Mesenchymal stem cell (in vitro differentiated cells and primary cell): ENCODE measurements around the gene USP9Y.

Source experiments
- DNase-seq: peaks from one replicate; pipeline ENCODE4 v3.0.0-alpha.2; 2013
- H2AFZ ChIP-seq: one replicate; pipeline ENCODE4 v1.6.1; 2013; ENCODE audit warnings: low read depth, mild to moderate bottlenecking, control low read depth, inconsistent platforms, low read length, moderate library complexity
- H2AK5ac ChIP-seq: 2 replicates; pipeline ENCODE4 v1.6.1; 2013; ENCODE audit warnings: low read length, moderate library complexity, mild to moderate bottlenecking, inconsistent platforms; ENCODE audit not compliant: severe bottlenecking
- H2BK120ac ChIP-seq: one replicate; pipeline ENCODE4 v1.6.1; 2013; ENCODE audit warnings: low read depth, mild to moderate bottlenecking, inconsistent platforms, low read length, moderate library complexity
- H2BK12ac ChIP-seq, 2 experiments: one replicate each; pipeline ENCODE4 v1.6.1; 2013; ENCODE audit warnings: inconsistent platforms in 2 of 2, low read length in 2 of 2, mild to moderate bottlenecking in 2 of 2, moderate library complexity in 2 of 2, control low read depth in 1 of 2
- H2BK15ac ChIP-seq: one replicate; pipeline ENCODE4 v1.6.1; 2013; ENCODE audit warnings: mild to moderate bottlenecking, low read depth, inconsistent platforms; ENCODE audit not compliant: poor library complexity, severe bottlenecking
- H2BK5ac ChIP-seq: 2 replicates; pipeline ENCODE4 v1.6.1; 2013; ENCODE audit warnings: low read depth, mild to moderate bottlenecking, low read length, control low read depth, inconsistent platforms; ENCODE audit not compliant: poor library complexity, severe bottlenecking
- H3K14ac ChIP-seq, 2 experiments: one replicate each; pipeline ENCODE4 v1.6.1; 2013; ENCODE audit warnings: inconsistent platforms in 2 of 2, low read length in 2 of 2, control low read depth in 1 of 2, mild to moderate bottlenecking in 1 of 2, moderate library complexity in 1 of 2
- H3K18ac ChIP-seq, 2 experiments: one replicate each; pipeline ENCODE4 v1.6.1; 2013; ENCODE audit warnings: inconsistent platforms in 2 of 2, low read length in 2 of 2, control low read depth in 1 of 2, low read depth in 1 of 2, mild to moderate bottlenecking in 1 of 2
- H3K23ac ChIP-seq, 2 experiments: one replicate each; pipeline ENCODE4 v1.6.1; 2013; ENCODE audit warnings: inconsistent platforms in 2 of 2, low read length in 2 of 2, mild to moderate bottlenecking in 2 of 2, moderate library complexity in 2 of 2, control low read depth in 1 of 2
- H3K27ac ChIP-seq: 2 replicates; pipeline ENCODE4 v1.5.1; 2013; ENCODE audit warnings: mild to moderate bottlenecking, moderate library complexity, low read length, control low read depth, inconsistent platforms; ENCODE audit not compliant: poor library complexity, severe bottlenecking
- H3K27me3 ChIP-seq, 2 experiments: 2 replicates each; pipeline versions ENCODE4 v1.6.1 to v1.7.0; 2013; ENCODE audit warnings: low read length in 2 of 2, mild to moderate bottlenecking in 2 of 2, moderate library complexity in 2 of 2, control low read depth in 1 of 2, inconsistent platforms in 1 of 2; ENCODE audit not compliant: control insufficient read depth in 1 of 2, insufficient read depth in 1 of 2
- H3K36me3 ChIP-seq, 2 experiments: 2 replicates each; pipeline versions ENCODE4 v1.6.1 to v1.7.0; 2013; ENCODE audit warnings: low read length in 2 of 2, control low read depth in 1 of 2, inconsistent platforms in 1 of 2, low read depth in 1 of 2, mild to moderate bottlenecking in 1 of 2; ENCODE audit not compliant: insufficient read depth in 2 of 2, control insufficient read depth in 1 of 2
- H3K4ac ChIP-seq, 2 experiments: one replicate each; pipeline ENCODE4 v1.6.1; 2013; ENCODE audit warnings: inconsistent platforms in 2 of 2, low read length in 2 of 2, mild to moderate bottlenecking in 2 of 2, moderate library complexity in 2 of 2, control low read depth in 1 of 2, low read depth in 1 of 2
- H3K4me1 ChIP-seq: 2 replicates; pipeline ENCODE4 v1.6.1; 2013; ENCODE audit warnings: low read depth, low read length, control low read depth; ENCODE audit not compliant: control insufficient read depth, insufficient read depth
- H3K4me2 ChIP-seq: 2 replicates; pipeline ENCODE4 v1.6.1; 2013; ENCODE audit warnings: low read length, mild to moderate bottlenecking, inconsistent platforms; ENCODE audit not compliant: poor library complexity, severe bottlenecking
- H3K4me3 ChIP-seq, 2 experiments: 2 replicates each; pipeline versions ENCODE4 v1.5.1 to v1.7.0; 2013; ENCODE audit warnings: low read length in 2 of 2, mild to moderate bottlenecking in 2 of 2, control low read depth in 1 of 2, low read depth in 1 of 2; ENCODE audit not compliant: insufficient read depth in 1 of 2
- H3K79me1 ChIP-seq: replicated peaks from 2 replicates; pipeline ENCODE4 v1.6.1; 2013; ENCODE audit warnings: mild to moderate bottlenecking, control low read depth, low read length, inconsistent platforms; ENCODE audit not compliant: poor library complexity, severe bottlenecking
- H3K9ac ChIP-seq: 2 replicates; pipeline ENCODE4 v1.7.0; 2013; ENCODE audit warnings: mild to moderate bottlenecking, low read length, moderate library complexity
- H3K9me3 ChIP-seq: 2 replicates; pipeline ENCODE4 v1.7.0; 2013; ENCODE audit warnings: mild to moderate bottlenecking, low read length; ENCODE audit not compliant: control insufficient read depth
- H4K8ac ChIP-seq: one replicate; pipeline ENCODE4 v1.6.1; 2013; ENCODE audit warnings: inconsistent platforms, mild to moderate bottlenecking, low read length, moderate library complexity
- H4K91ac ChIP-seq: one replicate; pipeline ENCODE4 v1.6.1; 2013; ENCODE audit warnings: mild to moderate bottlenecking, low read length, inconsistent platforms
- WGBS: methylation state at CpG from one replicate; pipeline ENCODE4 v1.1.7; 2013; ENCODE audit warnings: mixed read lengths; 5-methylcytosine and 5-hydroxymethylcytosine counted together

Gene USP9Y

DNA sequence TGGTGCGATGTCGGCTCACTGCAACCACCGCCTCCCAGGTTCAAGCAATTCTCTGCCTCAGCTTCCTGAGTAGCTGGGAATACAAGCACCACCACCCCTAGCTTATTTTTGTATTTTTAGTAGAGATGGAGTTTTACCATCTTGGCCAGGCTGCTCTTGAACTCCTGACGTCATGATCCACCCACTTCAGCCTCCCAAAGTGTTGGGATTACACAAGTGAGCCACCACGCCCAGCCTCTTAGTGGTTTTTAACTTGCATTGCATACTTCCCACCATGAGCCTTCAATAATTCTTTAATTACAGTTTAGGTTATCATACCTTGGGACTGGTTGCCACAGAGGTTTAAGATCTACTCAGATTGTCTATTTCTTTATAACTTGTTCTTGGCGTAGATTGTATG, 14.3 kb downstream of the USP9Y start:
- no peak overlapping the region for H4K91ac ChIP-seq

DNA sequence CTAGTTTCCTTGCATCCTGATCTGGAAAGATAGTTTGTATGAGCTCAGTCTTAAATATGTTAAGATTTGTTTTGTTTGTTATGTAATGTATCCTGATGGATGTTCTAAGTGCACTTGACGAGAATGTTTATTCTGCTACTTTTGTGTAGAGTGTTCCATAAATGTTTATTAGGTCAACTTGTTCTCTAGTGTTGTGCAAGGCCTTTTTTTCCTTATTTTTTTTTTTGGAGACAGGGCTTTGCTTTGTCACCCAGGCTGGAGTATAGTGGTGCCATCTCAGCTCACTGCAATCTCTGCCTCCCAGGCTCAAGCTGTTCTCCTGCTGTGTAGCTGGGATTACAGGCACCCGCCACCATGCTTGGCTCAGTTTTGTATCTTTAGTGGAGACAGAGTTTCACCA, 28.7 kb downstream of the USP9Y start:
- Histone ChIP-seq H4K8ac (no peak overlapping the region), H3K79me1 (no peaks in the 10 kb centered on the region), H2BK120ac (no peak overlapping the region), H4K91ac (no peak overlapping the region), H2BK12ac (no peak overlapping the region), H3K4me1 (no peaks in the 10 kb centered on the region), H3K23ac (no peak overlapping the region), H3K4me2 (no peak overlapping the region), H3K4ac (no peak overlapping the region), H3K9me3 (no peaks in the 10 kb centered on the region), H3K27ac (no peak overlapping the region), H2AFZ (no peak overlapping the region), H3K36me3 (peaks cover 0 to 3% of the 10 kb centered on the region in 2 experiments), H2BK5ac (no peak overlapping the region), H3K27me3 (no peaks in the 10 kb centered on the region), H3K18ac (no peak overlapping the region), H3K4me3 (no peak overlapping the region), H3K9ac (no peak overlapping the region), H2AK5ac (no peak overlapping the region), H3K14ac (no peak overlapping the region), H2BK15ac (no peak overlapping the region)
- 82% methylated on average over 1 of the region's 2 CpGs for WGBS
- peak; percentile 18 for DNase-seq

More for the DNA sequence above, 14.3 kb downstream of the USP9Y start:
- H3K14ac ChIP-seq, result no peak overlapping the region
- no peak overlapping the region for H3K4ac ChIP-seq
- peaks cover 0 to 3% of the 10 kb centered on the region in 2 experiments for H3K36me3 ChIP-seq
- DNase-seq, result no peak
- no peak overlapping the region for H2AFZ ChIP-seq
- H3K4me1 ChIP-seq, result no peaks in the 10 kb centered on the region
- no peak overlapping the region for H2BK120ac ChIP-seq
- no peak overlapping the region for H2BK5ac ChIP-seq
- H3K27ac ChIP-seq, result no peak overlapping the region
- H3K23ac ChIP-seq, result no peak overlapping the region
- no peak overlapping the region for H4K8ac ChIP-seq
- H3K4me2 ChIP-seq, result no peak overlapping the region
- H2BK12ac ChIP-seq, result no peak overlapping the region
- no peaks in the 10 kb centered on the region for H3K27me3 ChIP-seq
- H3K9me3 ChIP-seq, result no peaks in the 10 kb centered on the region
- no peak overlapping the region for H3K4me3 ChIP-seq
- no peak overlapping the region for H3K9ac ChIP-seq
- no peak overlapping the region for H2AK5ac ChIP-seq
- WGBS, result no CpG with 5 or more reads among the region's 6 CpGs
- no peak overlapping the region for H3K18ac ChIP-seq
- H3K79me1 ChIP-seq, result no peaks in the 10 kb centered on the region
- H2BK15ac ChIP-seq, result no peak overlapping the region

DNA sequence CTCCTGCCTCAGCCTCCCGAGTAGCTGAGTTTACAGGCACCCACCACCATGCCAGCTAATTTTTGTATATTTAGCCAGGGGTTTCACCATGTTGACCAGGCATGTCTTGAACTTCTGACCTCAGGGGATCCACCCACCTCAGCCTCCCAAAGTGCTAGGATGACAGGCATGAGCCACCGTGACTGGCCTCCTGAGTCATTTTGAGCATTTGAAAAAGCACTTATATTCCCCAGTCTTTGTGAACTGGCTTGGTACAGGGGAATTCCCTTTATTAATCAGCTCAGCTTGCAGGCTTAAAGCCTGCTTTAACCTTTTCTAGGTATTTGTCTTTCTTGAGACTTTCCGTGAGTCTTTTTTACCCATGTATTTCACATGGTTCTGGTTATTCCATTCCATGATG, 32.6 kb downstream of the USP9Y start:
- H2BK5ac ChIP-seq, result no peak overlapping the region
- WGBS, result 100% methylated on average over 2 of the region's 3 CpGs

DNA sequence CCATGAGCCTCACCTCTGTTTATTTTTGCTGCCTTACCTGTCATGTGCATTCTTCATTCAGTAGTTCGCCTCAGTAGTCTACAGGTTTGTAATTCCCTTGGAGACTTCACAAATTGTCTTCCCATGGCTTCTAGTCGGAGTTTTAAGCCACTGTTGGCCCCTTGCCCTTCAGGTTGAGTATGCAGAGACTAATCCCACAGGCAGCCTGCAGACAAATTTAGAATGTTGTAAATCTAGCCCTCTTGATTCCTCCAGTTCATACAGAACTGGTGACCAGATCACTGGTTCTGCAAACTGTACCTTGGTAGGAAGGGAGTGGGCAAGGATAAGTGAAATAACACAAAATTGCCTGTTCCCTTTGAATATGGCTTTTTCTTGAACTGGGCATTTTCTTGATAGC, 33.0 kb downstream of the USP9Y start:
- Histone ChIP-seq H3K18ac (no peak overlapping the region), H2AFZ (no peak overlapping the region), H3K27ac (no peak overlapping the region), H3K9me3 (no peaks in the 10 kb centered on the region), H3K4me3 (no peak overlapping the region), H2BK15ac (no peak overlapping the region), H3K23ac (no peak overlapping the region), H2BK5ac (no peak overlapping the region), H3K4me2 (no peak overlapping the region), H2BK12ac (no peak overlapping the region), H3K4ac (no peak overlapping the region), H2AK5ac (no peak overlapping the region), H4K8ac (no peak overlapping the region), H3K27me3 (no peaks in the 10 kb centered on the region), H3K9ac (no peak overlapping the region), H4K91ac (no peak overlapping the region), H3K79me1 (no peaks in the 10 kb centered on the region), H2BK120ac (no peak overlapping the region), H3K4me1 (no peaks in the 10 kb centered on the region), H3K36me3 (peaks cover 0 to 3% of the 10 kb centered on the region in 2 experiments), H3K14ac (no peak overlapping the region)
- WGBS, result 86% methylated on average over 2 of the region's 2 CpGs
- DNase-seq, result no peak

More for the DNA sequence above, 32.6 kb downstream of the USP9Y start:
- Histone ChIP-seq H2BK15ac (no peak overlapping the region), H4K8ac (no peak overlapping the region), H3K79me1 (no peaks in the 10 kb centered on the region), H2AFZ (no peak overlapping the region), H3K27ac (no peak overlapping the region), H3K4me3 (no peak overlapping the region), H3K36me3 (peaks cover 0 to 3% of the 10 kb centered on the region in 2 experiments), H3K14ac (no peak overlapping the region), H3K4me2 (no peak overlapping the region), H3K27me3 (no peaks in the 10 kb centered on the region), H2BK12ac (no peak overlapping the region), H2BK120ac (no peak overlapping the region), H3K23ac (no peak overlapping the region), H3K9me3 (no peaks in the 10 kb centered on the region), H3K4ac (no peak overlapping the region), H4K91ac (no peak overlapping the region), H2AK5ac (no peak overlapping the region), H3K4me1 (no peaks in the 10 kb centered on the region), H3K18ac (no peak overlapping the region), H3K9ac (no peak overlapping the region)
- peak; percentile 18 for DNase-seq
